OCI-LY7 (cell line): ENCODE results near the gene COX7B2. TPM values are rescaled to one million over a fixed set of nuclear protein-coding genes. Genes with fewer than 3 reads are reported as not detected.

Experiments used
- BruUV-seq: library from RNA; stranded (reverse); fragments of 400-500 nt; replicated peaks from 2 replicates; lab custom pipeline; 2021; lab: Mats Ljungman, UMichigan
- CTCF ChIA-PET: fragments of 300-600 bp; sonication (Branson Sonifier 250); formaldehyde crosslinking; loops from one replicate; lab custom pipeline; 2022; ENCODE audit warnings: antibody characterized with exemption; ENCODE audit not compliant: unreplicated experiment; lab: Charles Lee
- POLR2A ChIA-PET: fragments of 300-600 bp; sonication (Branson Sonifier 250); formaldehyde crosslinking; loops from one replicate; lab custom pipeline; 2022; ENCODE audit warnings: antibody characterized with exemption; lab: Charles Lee
- DNase-seq: peaks from one replicate; pipeline ENCODE4 v3.0.0-alpha.2; 2015; ENCODE audit warnings: low spot score
- H2AFZ ChIP-seq: fragments of 200-600 bp; sonication (generic), shearing (Covaris generic); 2 replicates; pipeline ENCODE4 v1.6.1; 2014; ENCODE audit warnings: mild to moderate bottlenecking, antibody characterized with exemption, low read length, moderate library complexity
- H3K27ac ChIP-seq: fragments of 200-600 bp; sonication (generic); 2 replicates; pipeline ENCODE4 v1.5.1; 2014; ENCODE audit warnings: mixed run types, low read depth, mild to moderate bottlenecking, moderate library complexity, low read length, inconsistent platforms; ENCODE audit not compliant: poor library complexity, severe bottlenecking
- H3K36me3 ChIP-seq: fragments of 200-600 bp; sonication (generic); 2 replicates; pipeline ENCODE4 v1.6.1; 2014; ENCODE audit warnings: mild to moderate bottlenecking, antibody characterized with exemption, low read length, moderate library complexity, mixed read lengths; ENCODE audit not compliant: insufficient read depth
- H3K4me1 ChIP-seq: fragments of 200-600 bp; sonication (generic); 2 replicates; pipeline ENCODE4 v1.5.1; 2014; ENCODE audit warnings: mild to moderate bottlenecking, low read length; ENCODE audit not compliant: insufficient read depth, poor library complexity, severe bottlenecking
- H3K4me2 ChIP-seq: fragments of 200-600 bp; sonication (generic); 2 replicates; pipeline ENCODE4 v1.6.1; 2014; ENCODE audit warnings: mild to moderate bottlenecking, low read length
- H3K4me3 ChIP-seq: fragments of 200-600 bp; sonication (generic); 2 replicates; pipeline ENCODE4 v1.5.1; 2014; ENCODE audit warnings: mild to moderate bottlenecking, low read depth, low read length; ENCODE audit not compliant: poor library complexity, severe bottlenecking
- H3K79me2 ChIP-seq: fragments of 200-600 bp; sonication (generic); 2 replicates; pipeline ENCODE4 v1.6.1; 2016; ENCODE audit warnings: low read depth, mild to moderate bottlenecking, low read length, moderate library complexity, mixed read lengths; ENCODE audit not compliant: insufficient read depth
- H3K9me2 ChIP-seq: fragments of 200-600 bp; sonication (generic); 2 replicates; pipeline ENCODE4 v1.6.1; 2016; ENCODE audit warnings: mild to moderate bottlenecking, low read length, mixed read lengths; ENCODE audit not compliant: insufficient read depth
- H3K9me3 ChIP-seq: fragments of 200-600 bp; sonication (generic); 2 replicates; pipeline ENCODE4 v1.6.1; 2014; ENCODE audit warnings: mild to moderate bottlenecking, mixed run types, low read length, mixed read lengths
- H4K20me1 ChIP-seq: fragments of 200-600 bp; sonication (generic); 2 replicates; pipeline ENCODE4 v1.6.1; 2014; ENCODE audit warnings: mild to moderate bottlenecking, antibody characterized with exemption, low read length, moderate library complexity, mixed read lengths; ENCODE audit not compliant: insufficient read depth
- CTCF ChIP-seq: fragments of 200-600 bp; sonication (generic); conservative IDR thresholded peaks from 2 replicates; pipeline ENCODE4 v1.5.1; 2014; ENCODE audit warnings: mild to moderate bottlenecking, antibody characterized with exemption, low read length, moderate library complexity, mixed read lengths
- EZH2phosphoT487 ChIP-seq: fragments of 200-600 bp; sonication (generic); IDR thresholded peaks from 2 replicates; pipeline ENCODE4 v1.6.1; 2018; ENCODE audit warnings: low read depth, borderline replicate concordance, mild to moderate bottlenecking, mixed run types, antibody characterized with exemption, low read length, moderate library complexity, mixed read lengths
- intact Hi-C: fragments of 100-400 bp; cut with micrococcal nuclease; formaldehyde crosslinking; loops from one replicate; pipeline ENCODE4 v1.10.0; 2022; ENCODE audit not compliant: unreplicated experiment
- total RNA-seq, 2 experiments: library from RNA; depleted of rRNA in 1 of 2; stranded (reverse); fragments of >200 nt in 1 of 2; shearing (Covaris generic) in 1 of 2; gene quantifications; 2 replicates each; pipeline ENCODE4 v1.2.3, GENCODE V29; 2014 to 2022

Gene COX7B2
- total RNA-seq, 2 experiments from 2014 or later, result not detected

DNA sequence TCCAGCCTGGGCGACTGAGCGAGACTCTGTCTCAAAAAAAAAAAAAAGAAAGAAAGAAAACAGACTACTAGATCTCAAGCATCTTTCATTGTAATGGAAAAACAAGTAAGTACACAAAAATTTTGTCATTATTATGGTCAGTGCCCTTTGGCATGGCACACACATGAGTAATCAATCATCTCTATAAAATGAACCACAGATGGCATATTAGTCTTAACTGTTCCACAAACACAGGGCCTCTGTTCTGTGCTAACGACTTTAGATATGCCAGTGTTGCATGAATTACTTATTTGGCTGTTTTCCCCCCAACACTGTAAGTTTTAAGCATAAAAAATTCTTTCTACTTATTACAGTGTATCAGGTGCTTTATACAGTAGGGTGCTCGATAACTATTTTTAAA is 90.4 kb downstream of the COX7B2 start:
- no TSS peak for BruUV-seq
- POLR2A ChIA-PET, result interaction anchor here (0.7 kb wide), 1 partner anchor 65 kb away, joined by 7 read pairs; no protein-coding TSS in a partner anchor
- no peak overlapping the region for H3K4me2 ChIP-seq
- H3K27ac ChIP-seq, result no peak overlapping the region
- H2AFZ ChIP-seq, result no peak overlapping the region
- H3K36me3 ChIP-seq, result no peaks in the 10 kb centered on the region
- no peaks in the 10 kb centered on the region for H4K20me1 ChIP-seq
- TF ChIP-seq EZH2phosphoT487 (no peak), CTCF (no peak)
- no peaks in the 10 kb centered on the region for H3K9me3 ChIP-seq
- H3K4me1 ChIP-seq, result no peaks in the 10 kb centered on the region
- no peak overlapping the region for H3K4me3 ChIP-seq
- intact Hi-C loops, result no loop called here
- H3K79me2 ChIP-seq, result no peaks in the 10 kb centered on the region
- no peak for DNase-seq
- CTCF ChIA-PET, result no interaction called here
- H3K9me2 ChIP-seq, result no peaks in the 10 kb centered on the region

GRCh38 chr4:46817806-46818205 is 91.2 kb downstream of the COX7B2 start:
- no peak for DNase-seq
- H3K9me3 ChIP-seq, result no peaks in the 10 kb centered on the region
- no peak overlapping the region for H3K4me2 ChIP-seq
- H3K36me3 ChIP-seq, result no peaks in the 10 kb centered on the region
- intact Hi-C loops, result no loop called here
- H3K79me2 ChIP-seq, result no peaks in the 10 kb centered on the region
- no peaks in the 10 kb centered on the region for H3K4me1 ChIP-seq
- no TSS peak for BruUV-seq
- H2AFZ ChIP-seq, result no peak overlapping the region
- no peak overlapping the region for H3K4me3 ChIP-seq
- no peak for TF ChIP-seq EZH2phosphoT487
- TF ChIP-seq CTCF, result no peak
- H3K27ac ChIP-seq, result no peak overlapping the region
- no peaks in the 10 kb centered on the region for H3K9me2 ChIP-seq
- POLR2A ChIA-PET, result interaction anchor here (0.7 kb wide), 1 partner anchor 66 kb away, joined by 7 read pairs; no protein-coding TSS in a partner anchor
- CTCF ChIA-PET, result no interaction called here
- H4K20me1 ChIP-seq, result no peaks in the 10 kb centered on the region

DNA sequence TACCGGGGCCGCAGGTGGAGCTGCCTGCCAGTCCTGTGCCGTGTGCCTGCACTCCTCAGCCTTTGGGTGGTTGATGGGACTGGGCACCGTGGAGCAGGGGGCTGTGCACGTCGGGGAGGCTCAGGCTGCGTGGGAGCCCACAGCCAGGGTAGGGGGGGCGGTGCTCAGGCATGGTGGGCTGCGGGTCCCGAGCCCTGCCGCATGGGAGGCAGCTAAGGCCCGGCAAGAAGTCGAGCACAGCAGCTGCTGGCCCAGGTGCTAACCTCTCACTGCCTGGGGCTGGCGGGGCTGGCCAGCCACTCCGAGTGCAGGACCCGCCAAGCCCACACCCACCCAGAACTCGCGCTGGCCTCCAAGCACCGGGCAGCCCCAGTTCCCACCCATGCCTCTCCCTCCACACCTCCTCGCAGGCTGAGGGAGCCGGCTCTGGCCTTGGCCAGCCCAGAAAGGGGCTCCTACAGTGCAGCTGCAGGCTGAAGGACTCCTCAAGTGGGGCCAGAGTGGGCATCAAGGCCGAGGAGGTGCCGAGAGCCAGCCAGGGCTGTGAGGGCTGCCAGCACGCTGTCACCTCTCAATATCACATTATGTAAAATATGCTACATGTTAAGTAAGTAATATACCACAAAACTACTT is 104.1 kb downstream of the COX7B2 start:
- H3K4me1 ChIP-seq, result no peaks in the 10 kb centered on the region
- H3K9me3 ChIP-seq, result no peaks in the 10 kb centered on the region
- no peaks in the 10 kb centered on the region for H3K79me2 ChIP-seq
- no peak overlapping the region for H2AFZ ChIP-seq
- no peaks in the 10 kb centered on the region for H3K9me2 ChIP-seq
- ChIA-PET POLR2A (no interaction called here), CTCF (no interaction called here)
- TF ChIP-seq CTCF, result no peak
- TF ChIP-seq EZH2phosphoT487, result no peak
- no peak for DNase-seq
- BruUV-seq, result no TSS peak
- no peak overlapping the region for H3K4me3 ChIP-seq
- H3K27ac ChIP-seq, result no peak overlapping the region
- no peaks in the 10 kb centered on the region for H3K36me3 ChIP-seq
- intact Hi-C loops, result no loop called here
- H4K20me1 ChIP-seq, result no peaks in the 10 kb centered on the region
- no peak overlapping the region for H3K4me2 ChIP-seq
